ENCODE measurements around the gene OPRM1. TPM values are rescaled to one million over a fixed set of nuclear protein-coding genes. Genes with fewer than 3 reads are reported as not detected.

Gene OPRM1
- total RNA-seq, 1 experiment from 2014 or later = not detected

DNA sequence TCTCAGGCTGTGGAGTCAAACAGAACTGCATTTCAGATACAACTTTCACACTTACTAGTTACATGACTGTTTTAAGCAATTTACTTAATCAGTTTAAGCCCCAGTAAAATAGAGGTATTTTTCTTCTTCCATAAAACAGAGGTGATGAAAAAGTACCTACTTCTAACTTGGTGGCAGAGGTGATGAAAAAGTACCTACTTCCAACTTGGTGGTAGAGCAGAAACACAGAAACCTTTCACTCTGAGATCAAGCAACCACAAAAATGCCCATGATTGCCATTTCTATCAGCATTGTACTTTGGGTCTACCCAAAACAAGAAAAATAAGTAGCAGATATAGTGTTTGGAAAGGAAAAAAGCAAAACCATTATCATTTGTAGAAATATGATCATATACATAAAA, 148.7 kb downstream of the OPRM1 start:
- TF ChIP-seq, protein P1, sequence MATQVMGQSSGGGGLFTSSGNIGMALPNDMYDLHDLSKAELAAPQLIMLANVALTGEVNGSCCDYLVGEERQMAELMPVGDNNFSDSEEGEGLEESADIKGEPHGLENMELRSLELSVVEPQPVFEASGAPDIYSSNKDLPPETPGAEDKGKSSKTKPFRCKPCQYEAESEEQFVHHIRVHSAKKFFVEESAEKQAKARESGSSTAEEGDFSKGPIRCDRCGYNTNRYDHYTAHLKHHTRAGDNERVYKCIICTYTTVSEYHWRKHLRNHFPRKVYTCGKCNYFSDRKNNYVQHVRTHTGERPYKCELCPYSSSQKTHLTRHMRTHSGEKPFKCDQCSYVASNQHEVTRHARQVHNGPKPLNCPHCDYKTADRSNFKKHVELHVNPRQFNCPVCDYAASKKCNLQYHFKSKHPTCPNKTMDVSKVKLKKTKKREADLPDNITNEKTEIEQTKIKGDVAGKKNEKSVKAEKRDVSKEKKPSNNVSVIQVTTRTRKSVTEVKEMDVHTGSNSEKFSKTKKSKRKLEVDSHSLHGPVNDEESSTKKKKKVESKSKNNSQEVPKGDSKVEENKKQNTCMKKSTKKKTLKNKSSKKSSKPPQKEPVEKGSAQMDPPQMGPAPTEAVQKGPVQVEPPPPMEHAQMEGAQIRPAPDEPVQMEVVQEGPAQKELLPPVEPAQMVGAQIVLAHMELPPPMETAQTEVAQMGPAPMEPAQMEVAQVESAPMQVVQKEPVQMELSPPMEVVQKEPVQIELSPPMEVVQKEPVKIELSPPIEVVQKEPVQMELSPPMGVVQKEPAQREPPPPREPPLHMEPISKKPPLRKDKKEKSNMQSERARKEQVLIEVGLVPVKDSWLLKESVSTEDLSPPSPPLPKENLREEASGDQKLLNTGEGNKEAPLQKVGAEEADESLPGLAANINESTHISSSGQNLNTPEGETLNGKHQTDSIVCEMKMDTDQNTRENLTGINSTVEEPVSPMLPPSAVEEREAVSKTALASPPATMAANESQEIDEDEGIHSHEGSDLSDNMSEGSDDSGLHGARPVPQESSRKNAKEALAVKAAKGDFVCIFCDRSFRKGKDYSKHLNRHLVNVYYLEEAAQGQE (IDR thresholded peaks at IDR 0.05; ENCODE audit: insufficient read depth in 1 of 2, low read depth in 2 of 2, low read length in 1 of 2) = no peak
- TF ChIP-seq SIN3A (IDR thresholded peaks at IDR 0.05; ENCODE audit: borderline replicate concordance, insufficient read depth, low read depth, low read length) (no peak), TCF7L2 (IDR thresholded peaks at IDR 0.05; ENCODE audit: low read depth, low read length) (no peak), POLR2AphosphoS5 (IDR thresholded peaks at IDR 0.05; ENCODE audit: low read depth, low read length) (no peak), CTCF (IDR thresholded peaks at IDR 0.05) (no peak)
- Histone ChIP-seq H3K27ac (ENCODE audit: low read length) (no peak overlapping the region), H3K27me3 (ENCODE audit: control insufficient read depth, insufficient read depth, low read length) (no peaks in the 10 kb centered on the region), H3K36me3 (ENCODE audit: control insufficient read depth, insufficient read depth, low read length) (no peaks in the 10 kb centered on the region), H3K4me3 (ENCODE audit: low read depth in 2 of 2, low read length in 2 of 2) (no peak overlapping the region), H3K4me1 (ENCODE audit: control insufficient read depth, insufficient read depth, low read length) (no peaks in the 10 kb centered on the region), H3K9me3 (ENCODE audit: control insufficient read depth, insufficient read depth, low read depth, low read length) (no peaks in the 10 kb centered on the region)
- ChIA-PET POLR2A (no interaction called here), CTCF (no interaction called here)
- BruUV-seq (replicated peaks) = no TSS peak
- in situ Hi-C loops (cut with HindIII; ENCODE audit: low pct_unique_long_range_greater_than_20kb, low sequenced_read_pairs) (no loop called here), intact Hi-C loops (cut with micrococcal nuclease; ENCODE audit: unreplicated experiment) (no loop called here)
- DNase-seq (ENCODE audit: low read depth, low spot score) = no peak
- no peak for ATAC-seq

DNA sequence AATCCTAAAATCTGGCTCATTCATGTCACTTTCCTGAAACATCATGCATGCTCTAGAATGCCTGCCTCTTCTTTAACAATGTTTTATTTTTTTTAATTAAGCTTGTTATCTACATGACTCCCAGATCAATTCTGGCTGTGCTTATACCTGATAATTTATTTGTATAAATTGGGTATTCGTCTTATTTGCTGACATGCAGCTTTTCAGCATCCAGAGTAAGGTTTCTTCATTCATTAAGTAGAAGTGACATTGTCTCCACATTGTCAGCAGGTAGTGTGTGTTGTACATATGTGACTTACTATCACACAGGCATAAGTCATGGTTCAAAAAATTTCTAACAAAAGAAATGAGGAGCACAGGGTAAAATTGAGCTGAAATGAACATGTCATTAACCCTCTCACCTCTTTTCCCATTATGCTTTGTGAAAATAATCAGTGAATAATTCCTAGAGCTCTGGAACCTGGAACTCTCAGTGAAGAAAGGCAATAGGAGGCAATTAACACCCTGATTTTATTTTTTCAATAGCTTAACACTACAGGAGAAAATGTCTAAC, 157.4 kb downstream of the OPRM1 start:
- Histone ChIP-seq H3K4me1 (ENCODE audit: control insufficient read depth, insufficient read depth, low read length) (no peaks in the 10 kb centered on the region), H3K36me3 (ENCODE audit: control insufficient read depth, insufficient read depth, low read length) (no peaks in the 10 kb centered on the region), H3K9me3 (ENCODE audit: control insufficient read depth, insufficient read depth, low read depth, low read length) (no peaks in the 10 kb centered on the region), H3K4me3 (ENCODE audit: low read depth in 2 of 2, low read length in 2 of 2) (no peak overlapping the region), H3K27me3 (ENCODE audit: control insufficient read depth, insufficient read depth, low read length) (no peaks in the 10 kb centered on the region), H3K27ac (ENCODE audit: low read length) (no peak overlapping the region)
- POLR2A ChIA-PET = no interaction called here
- TF ChIP-seq CTCF (IDR thresholded peaks at IDR 0.05) = no peak
- BruUV-seq (replicated peaks) = no TSS peak
- in situ Hi-C loops (cut with HindIII; ENCODE audit: low pct_unique_long_range_greater_than_20kb, low sequenced_read_pairs) (no loop called here), intact Hi-C loops (cut with micrococcal nuclease; ENCODE audit: unreplicated experiment) (no loop called here)
- no peak for ATAC-seq
- no peak for DNase-seq (ENCODE audit: low read depth, low spot score)
- CTCF ChIA-PET = no interaction called here
